ENCODE data around the gene MNT. TPM values are rescaled to one million over a fixed set of nuclear protein-coding genes. Genes with fewer than 3 reads are reported as not detected.

Gene MNT
- total RNA-seq, 4 donors from 2014 or later: 9.5 to 57.8 (median 39.0) TPM

GRCh38 chr17:2400474-2400866, 390 bp downstream of the MNT start:
- peak; percentile 60 to 82 (median 78) for DNase-seq
- H3K9me3 ChIP-seq: no peaks in the 10 kb centered on the region
- H3K36me3 ChIP-seq: no peaks in the 10 kb centered on the region
- peaks cover 15 to 62% (median 35%) of the 10 kb centered on the region in 4 donors for H3K4me1 ChIP-seq
- peak overlapping the region; percentile 59 to 93 (median 83) for H3K4me3 ChIP-seq
- H3K27ac ChIP-seq: peak overlapping the region; percentile 93 to 100 (median 96)
- TF ChIP-seq CTCF (IDR thresholded peaks at IDR 0.05) (peak in 1 of 6 experiments; percentile 7), POLR2A (IDR thresholded peaks at IDR 0.05) (no peak)
- H3K27me3 ChIP-seq: no peaks in the 10 kb centered on the region

- H3K4me1 ChIP-seq: peaks cover 17 to 62% (median 39%) of the 10 kb centered on the region in 4 donors
- no peaks in the 10 kb centered on the region for H3K36me3 ChIP-seq
- DNase-seq: peak; percentile 96 to 98 (median 98)
- peak overlapping the region; percentile 93 to 100 (median 96) for H3K27ac ChIP-seq
- H3K27me3 ChIP-seq: no peaks in the 10 kb centered on the region
- H3K4me3 ChIP-seq: peak overlapping the region; percentile 59 to 93 (median 83)
- TF ChIP-seq POLR2A (IDR thresholded peaks at IDR 0.05) (peak; percentile 95 to 96), CTCF (IDR thresholded peaks at IDR 0.05) (no peak)
- H3K9me3 ChIP-seq: no peaks in the 10 kb centered on the region
Observed at GRCh38 chr17:2399572-2400473, 1.0 kb downstream of the MNT start.

GRCh38 chr17:2398655-2399571, 1.9 kb downstream of the MNT start:
- H3K9me3 ChIP-seq: no peaks in the 10 kb centered on the region
- peak in 2 of 3 donors; percentile 68 to 79 for DNase-seq
- peak overlapping the region; percentile 59 to 93 (median 83) for H3K4me3 ChIP-seq
- H3K27me3 ChIP-seq: no peaks in the 10 kb centered on the region
- peaks cover 22 to 63% (median 46%) of the 10 kb centered on the region in 4 donors for H3K4me1 ChIP-seq
- H3K36me3 ChIP-seq: no peaks in the 10 kb centered on the region
- peak in 1 of 2 donors; percentile 75 for TF ChIP-seq POLR2A (IDR thresholded peaks at IDR 0.05)
- TF ChIP-seq CTCF (IDR thresholded peaks at IDR 0.05): no peak
- peak overlapping the region; percentile 93 to 100 (median 96) for H3K27ac ChIP-seq

GRCh38 chr17:2398182-2398581, 2.7 kb downstream of the MNT start:
- Histone ChIP-seq H3K27me3 (no peaks in the 10 kb centered on the region), H3K4me1 (peaks cover 22 to 60% (median 44%) of the 10 kb centered on the region in 4 donors), H3K9me3 (no peaks in the 10 kb centered on the region), H3K36me3 (no peaks in the 10 kb centered on the region), H3K27ac (peak overlapping the region; percentile 93 to 100 (median 96)), H3K4me3 (peak overlapping the region in 2 of 4 donors; percentile 59 to 93)
- TF ChIP-seq CTCF (IDR thresholded peaks at IDR 0.05) (no peak), POLR2A (IDR thresholded peaks at IDR 0.05) (no peak)
- no peak for DNase-seq

All from Peyer's patch (tissue), 4 donors.